T-cell (primary cell): ENCODE data around the gene SLC35G6. TPM values are rescaled to one million over a fixed set of nuclear protein-coding genes. Genes with fewer than 3 reads are reported as not detected.
"Not testable (repeated sequence)": the region's sequence is repeated elsewhere in the genome, so short reads cannot be mapped to it uniquely, and the experiment has no call there.

Source experiments
- ATAC-seq, 4 experiments: fragments of 200-7000 bp in 3 of 4; fragments of 150-1000 bp in 1 of 4; cut with Tn5 transposase; replicated peaks in 1 of 4; 1 replicate in 3 of 4; 2 replicates in 1 of 4; pipeline ENCODE4 v1.10.0; 2021; ENCODE audit warnings: moderate library complexity in 3 of 4, mild to moderate bottlenecking in 2 of 4, moderate number of reproducible peaks in 1 of 4
- CTCF ChIA-PET, 2 donors: fragments of 300-600 bp; sonication (Branson Sonifier 250); formaldehyde crosslinking; loops; one replicate each; lab custom pipeline; 2022; ENCODE audit warnings: antibody characterized with exemption in 2 of 2; lab: Charles Lee
- POLR2A ChIA-PET, 2 donors: fragments of 300-600 bp; sonication (Branson Sonifier 250); formaldehyde crosslinking; loops; one replicate each; lab custom pipeline; 2022; ENCODE audit warnings: antibody characterized with exemption in 2 of 2; lab: Charles Lee
- DNase-seq, 35 experiments: peaks; one replicate each; pipeline versions ENCODE4 v3.0.0 to v3.0.0-alpha.2; 2013 to 2023
- H3K27ac ChIP-seq: one replicate; pipeline ENCODE4 v1.5.1; 2013; ENCODE audit warnings: low read length
- H3K27me3 ChIP-seq, 2 experiments: replicated peaks in 1 of 2; 1 replicate in 1 of 2; 2 replicates in 1 of 2; pipeline versions ENCODE4 v1.6.1 to v1.7.0; 2013; ENCODE audit warnings: low read length in 1 of 2, mixed read lengths in 1 of 2; ENCODE audit not compliant: control insufficient read depth in 2 of 2, insufficient read depth in 2 of 2; ENCODE audit errors: extremely low read depth in 1 of 2
- H3K36me3 ChIP-seq, 2 donors: 1 replicate in 1 of 2; 2 replicates in 1 of 2; pipeline versions ENCODE4 v1.6.1 to v1.7.0; 2013; ENCODE audit warnings: low read length in 1 of 2; ENCODE audit not compliant: control insufficient read depth in 2 of 2, insufficient read depth in 1 of 2; ENCODE audit errors: extremely low read depth in 1 of 2
- H3K4me1 ChIP-seq, 2 experiments: 1 replicate in 1 of 2; 2 replicates in 1 of 2; pipeline versions ENCODE4 v1.6.1 to v1.7.0; 2013; ENCODE audit warnings: low read length in 2 of 2, mixed read lengths in 1 of 2; ENCODE audit not compliant: insufficient read depth in 2 of 2, control insufficient read depth in 1 of 2; ENCODE audit errors: extremely low read depth in 1 of 2
- H3K4me3 ChIP-seq, 2 donors: 1 replicate in 1 of 2; 2 replicates in 1 of 2; pipeline versions ENCODE4 v1.5.1 to v1.7.0; 2013; ENCODE audit warnings: mild to moderate bottlenecking in 2 of 2, low read length in 1 of 2, moderate library complexity in 1 of 2; ENCODE audit not compliant: control insufficient read depth in 1 of 2; ENCODE audit errors: extremely low read depth in 1 of 2
- H3K9me3 ChIP-seq: 2 replicates; pipeline ENCODE4 v1.7.0; 2013
- H3K27ac Mint-ChIP-seq, 2 donors: one replicate each; pipeline ENCODE4 v1.8.0; 2020 to 2021; ENCODE audit warnings: mild to moderate bottlenecking in 2 of 2, mixed read lengths in 2 of 2
- H3K27me3 Mint-ChIP-seq, 2 donors: one replicate each; pipeline ENCODE4 v1.8.0; 2021 to 2022; ENCODE audit warnings: mixed read lengths in 2 of 2
- H3K36me3 Mint-ChIP-seq: one replicate; pipeline ENCODE4 v1.8.0; 2021; ENCODE audit warnings: mixed read lengths
- H3K4me1 Mint-ChIP-seq, 3 donors: one replicate each; pipeline ENCODE4 v1.8.0; 2020 to 2022; ENCODE audit warnings: mixed read lengths in 3 of 3, mild to moderate bottlenecking in 1 of 3
- H3K4me3 Mint-ChIP-seq, 3 donors: one replicate each; pipeline ENCODE4 v1.8.0; 2020 to 2022; ENCODE audit warnings: mild to moderate bottlenecking in 3 of 3, mixed read lengths in 3 of 3, moderate library complexity in 3 of 3
- H3K9me3 Mint-ChIP-seq, 3 donors: one replicate each; pipeline ENCODE4 v1.8.0; 2020 to 2022; ENCODE audit warnings: mixed read lengths in 3 of 3
- WGBS: methylation state at CpG from one replicate; pipeline ENCODE4 v1.1.5; 2013; ENCODE audit warnings: missing lambda C conversion rate; ENCODE audit not compliant: insufficient coverage; 5-methylcytosine and 5-hydroxymethylcytosine counted together
- total RNA-seq, 35 experiments: library from RNA in 6 of 35; stranded (reverse) in 6 of 35; fragments of 120-200 nt in 1 of 35; gene quantifications; one replicate each; pipeline versions ENCODE4 v1.2.1 to v1.2.4 and lab custom pipeline; 2013 to 2026

Gene SLC35G6
- total RNA-seq, 5 donors from 2014 or later (not counting 1 experiment from before 2014, with no cell fraction given) = not detected

- ChIA-PET CTCF (no interaction called here), POLR2A (no interaction called here)
- DNase-seq (no peak), ATAC-seq (no peak)
- peaks cover 10% of the 10 kb centered on the region for H3K36me3 Mint-ChIP-seq
- Histone ChIP-seq H3K4me1 (peaks cover 15 to 32% of the 10 kb centered on the region in 2 experiments), H3K36me3 (peaks cover 5 to 35% of the 10 kb centered on the region in 2 donors), H3K27ac (no peak overlapping the region), H3K4me3 (no peak overlapping the region), H3K9me3 (no peaks in the 10 kb centered on the region), H3K27me3 (no peaks in the 10 kb centered on the region)
- WGBS = 86% methylated on average over 8 of the region's 12 CpGs
- no peak overlapping the region for H3K27ac Mint-ChIP-seq
- no peaks in the 10 kb centered on the region for H3K9me3 Mint-ChIP-seq
- H3K4me1 Mint-ChIP-seq = peaks cover 25 to 41% (median 40%) of the 10 kb centered on the region in 3 donors
- H3K4me3 Mint-ChIP-seq = no peak overlapping the region
- no peaks in the 10 kb centered on the region for H3K27me3 Mint-ChIP-seq
Measured at GRCh38 chr17:7468804-7469389, 12.3 kb upstream of the SLC35G6 start.

- WGBS = 90% methylated on average over 4 of the region's 12 CpGs
- H3K9me3 ChIP-seq, H3K4me3 ChIP-seq, DNase-seq, H3K27me3 Mint-ChIP-seq, H3K9me3 Mint-ChIP-seq, CTCF ChIA-PET, ATAC-seq, H3K4me3 Mint-ChIP-seq, H3K36me3 Mint-ChIP-seq, H3K27ac ChIP-seq, H3K27me3 ChIP-seq, H3K27ac Mint-ChIP-seq: not testable (repeated sequence)
- H3K4me1 Mint-ChIP-seq = peaks cover 25 to 49% (median 46%) of the 10 kb centered on the region in 3 donors
- H3K36me3 ChIP-seq = peaks cover 5 to 30% of the 10 kb centered on the region in 2 donors
- peaks cover 15 to 37% of the 10 kb centered on the region in 2 experiments for H3K4me1 ChIP-seq
- POLR2A ChIA-PET = interaction anchor here in 1 of 2 donors (0.6 kb wide), 1 partner anchor 114 kb away, joined by 5 read pairs; the partner anchor contains the start of gene MPDU1
Measured at GRCh38 chr17:7469843-7470242, 11.4 kb upstream of the SLC35G6 start.

GRCh38 chr17:7470457-7470973 is 10.7 kb upstream of the SLC35G6 start:
- DNase-seq, CTCF ChIA-PET, H3K27ac Mint-ChIP-seq, ATAC-seq, H3K4me3 ChIP-seq, H3K4me3 Mint-ChIP-seq, H3K27me3 ChIP-seq, H3K27me3 Mint-ChIP-seq, H3K9me3 Mint-ChIP-seq, H3K9me3 ChIP-seq, H3K36me3 Mint-ChIP-seq, H3K27ac ChIP-seq: not testable (repeated sequence)
- POLR2A ChIA-PET = interaction anchor here (0.6 to 1.0 kb wide), 4 partner anchors 30 to 253 kb away, joined by 3 to 7 read pairs (median 4); partner anchors contain the start of gene MPDU1 (in 1 of the 2)
- peaks cover 25 to 51% (median 49%) of the 10 kb centered on the region in 3 donors for H3K4me1 Mint-ChIP-seq
- peaks cover 5 to 26% of the 10 kb centered on the region in 2 donors for H3K36me3 ChIP-seq
- peaks cover 15 to 40% of the 10 kb centered on the region in 2 experiments for H3K4me1 ChIP-seq
- 100% methylated on average over 4 of the region's 8 CpGs for WGBS

- CTCF ChIA-PET = interaction anchor here in 1 of 2 donors (0.6 kb wide), 1 partner anchor 23 kb away, joined by 3 read pairs; no protein-coding TSS in a partner anchor
- no peak overlapping the region for H3K27ac ChIP-seq
Measured at GRCh38 chr17:7471729-7472128, 9.5 kb upstream of the SLC35G6 start.

GRCh38 chr17:7474767-7475166 is 6.5 kb upstream of the SLC35G6 start:
- CTCF ChIA-PET = interaction anchor here in 1 of 2 donors (0.9 kb wide), 1 partner anchor 13 kb away, joined by 3 read pairs; no protein-coding TSS in a partner anchor
- H3K27ac ChIP-seq, H3K4me3 ChIP-seq, H3K36me3 Mint-ChIP-seq, H3K9me3 ChIP-seq, ATAC-seq, DNase-seq, H3K36me3 ChIP-seq, POLR2A ChIA-PET, H3K9me3 Mint-ChIP-seq, H3K4me3 Mint-ChIP-seq, H3K27me3 Mint-ChIP-seq, H3K27me3 ChIP-seq: not testable (repeated sequence)
- H3K27ac Mint-ChIP-seq = peak overlapping the region in 1 of 2 donors; percentile 22
- peaks cover 48 to 72% (median 71%) of the 10 kb centered on the region in 3 donors for H3K4me1 Mint-ChIP-seq
- 98% methylated on average over 6 of the region's 8 CpGs for WGBS
- H3K4me1 ChIP-seq = peaks cover 23 to 59% of the 10 kb centered on the region in 2 experiments

More at GRCh38 chr17:7471729-7472128, 9.5 kb upstream of the SLC35G6 start:
- ATAC-seq (peak in 1 of 4 experiments; percentile 32), DNase-seq (no peak)
- H3K9me3 ChIP-seq = no peaks in the 10 kb centered on the region
- peaks cover 5 to 16% of the 10 kb centered on the region in 2 donors for H3K36me3 ChIP-seq
- 66% methylated on average over 2 of the region's 2 CpGs for WGBS
- POLR2A ChIA-PET = interaction anchor here in 1 of 2 donors (0.7 kb wide), 1 partner anchor 11 kb away, joined by 5 read pairs; no protein-coding TSS in a partner anchor
- Mint-ChIP-seq H3K27ac (peak overlapping the region; percentile 68 to 82), H3K27me3 (no peaks in the 10 kb centered on the region), H3K9me3 (no peaks in the 10 kb centered on the region), H3K36me3 (peaks cover 4% of the 10 kb centered on the region), H3K4me3 (peak overlapping the region in 1 of 3 donors; percentile 22), H3K4me1 (peaks cover 35 to 63% (median 61%) of the 10 kb centered on the region in 3 donors)
- peaks cover 18 to 49% of the 10 kb centered on the region in 2 experiments for H3K4me1 ChIP-seq
- no peaks in the 10 kb centered on the region for H3K27me3 ChIP-seq
- no peak overlapping the region for H3K4me3 ChIP-seq

DNA sequence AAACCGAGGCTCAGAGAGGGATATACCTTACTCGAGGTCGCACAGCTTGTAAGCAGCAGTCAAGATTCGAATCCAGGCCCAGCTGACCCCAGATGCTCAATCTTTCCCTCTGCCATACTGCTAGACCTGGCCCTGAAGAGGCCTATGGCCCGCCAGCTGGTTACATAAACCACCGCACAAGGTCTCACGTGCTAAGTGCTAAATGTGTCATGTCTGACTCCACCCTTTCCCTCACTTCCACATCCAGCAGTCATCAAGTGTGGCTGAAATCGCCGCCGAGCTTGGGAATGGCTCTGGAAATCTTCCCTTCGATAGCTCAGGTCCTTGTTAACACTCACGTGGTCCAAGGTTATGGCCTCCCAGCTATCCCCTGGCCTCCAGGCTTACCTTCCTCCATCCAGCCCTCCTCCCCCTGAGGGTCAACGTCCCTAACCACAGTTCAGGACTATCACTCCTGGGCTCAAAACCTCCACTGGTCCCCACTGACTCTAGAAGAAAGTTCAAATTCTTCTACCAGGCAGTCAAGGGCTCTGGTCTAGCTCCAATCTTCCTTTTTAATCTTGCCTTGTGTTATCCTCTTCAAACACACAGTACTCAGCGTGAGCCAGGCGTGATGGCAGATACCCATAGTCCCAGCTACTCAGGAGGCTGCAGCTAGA is 5.4 kb upstream of the SLC35G6 start:
- Histone ChIP-seq H3K4me1 (peaks cover 24 to 70% of the 10 kb centered on the region in 2 experiments), H3K27ac (peak overlapping the region; percentile 53), H3K9me3 (no peaks in the 10 kb centered on the region), H3K36me3 (peaks cover 0 to 3% of the 10 kb centered on the region in 2 donors), H3K4me3 (no peak overlapping the region), H3K27me3 (no peaks in the 10 kb centered on the region)
- ChIA-PET CTCF (interaction anchor here (0.6 to 0.9 kb wide), 4 partner anchors 12 to 211 kb away, joined by 3 to 4 read pairs (median 3); partner anchors contain the start of gene TP53 (in 1 of the 2)), POLR2A (interaction anchor here (0.5 to 0.8 kb wide), 4 partner anchors 11 to 93 kb away, joined by 3 to 5 read pairs (median 4); no protein-coding TSS in a partner anchor)
- Mint-ChIP-seq H3K27ac (peak overlapping the region; percentile 89 to 96), H3K36me3 (no peaks in the 10 kb centered on the region), H3K4me3 (peak overlapping the region in 2 of 3 donors; percentile 92 to 96), H3K27me3 (no peaks in the 10 kb centered on the region), H3K9me3 (no peaks in the 10 kb centered on the region), H3K4me1 (peaks cover 56 to 77% (median 76%) of the 10 kb centered on the region in 3 donors)
- peak in 6 of 35 experiments; percentile 16 to 41 (median 30) for DNase-seq
- 79% methylated on average over 11 of the region's 15 CpGs for WGBS
- no peak for ATAC-seq
